Caki2 (cell line): Measurements from ENCODE around the gene OR52N5. TPM values are rescaled to one million over a fixed set of nuclear protein-coding genes. Genes with fewer than 3 reads are reported as not detected.

Experiments used
- DNase-seq: peaks from one replicate; pipeline ENCODE4 v3.0.0-alpha.2; 2015; ENCODE audit warnings: low read depth
- in situ Hi-C: cut with HindIII; loops from 2 replicates; pipeline ENCODE4 v1.10.0; 2016; ENCODE audit warnings: low sequenced_read_pairs, low pct_unique_long_range_greater_than_20kb, mixed read lengths
- total RNA-seq: library from RNA; depleted of rRNA; stranded (reverse); fragments of >200 nt; shearing (Covaris generic); gene quantifications from 2 replicates; pipeline ENCODE4 v1.2.3, GENCODE V29; 2014; ENCODE audit warnings: low replicate concordance; rRNA removed

The OR52N5 gene
- not detected in 2 replicates for total RNA-seq

- in situ Hi-C loops: no loop called here
- no peak for DNase-seq
Measured at GRCh38 chr11:5783255-5783654, at the start of gene OR52N5. OR52N5 (minus strand) TSS chr11:5783355; CDS start chr11:5778634, 4,721 bp downstream.

GRCh38 chr11:5831196-5831829, 48.2 kb upstream of the OR52N5 start:
- in situ Hi-C loops: no loop called here
- DNase-seq: no peak

- in situ Hi-C loops: no loop called here
- no peak for DNase-seq
Measured at GRCh38 chr11:5818245-5818886, 35.2 kb upstream of the OR52N5 start.

DNA sequence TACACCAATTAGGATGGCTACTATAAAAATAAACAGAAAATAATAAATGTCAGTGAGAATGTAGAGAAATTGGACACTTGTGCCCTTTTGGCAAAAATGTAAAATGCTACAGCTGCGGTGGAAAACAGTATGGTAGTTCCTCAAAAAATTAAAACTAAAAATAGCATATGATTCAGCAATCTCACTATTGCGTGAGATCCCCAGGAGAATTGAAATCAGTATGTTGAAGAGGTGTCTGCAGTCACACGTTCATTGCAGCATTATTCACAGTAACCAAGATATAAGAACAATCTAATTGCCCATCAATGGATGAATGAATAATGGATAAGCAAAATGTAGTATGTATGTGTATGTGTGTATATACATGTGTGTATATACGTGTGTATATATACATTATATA, 32.4 kb upstream of the OR52N5 start:
- in situ Hi-C loops: no loop called here
- DNase-seq: no peak

GRCh38 chr11:5809905-5810795, 27.0 kb upstream of the OR52N5 start:
- in situ Hi-C loops: no loop called here
- DNase-seq: no peak

GRCh38 chr11:5809122-5809519, 26.0 kb upstream of the OR52N5 start:
- in situ Hi-C loops: no loop called here
- no peak for DNase-seq

DNA sequence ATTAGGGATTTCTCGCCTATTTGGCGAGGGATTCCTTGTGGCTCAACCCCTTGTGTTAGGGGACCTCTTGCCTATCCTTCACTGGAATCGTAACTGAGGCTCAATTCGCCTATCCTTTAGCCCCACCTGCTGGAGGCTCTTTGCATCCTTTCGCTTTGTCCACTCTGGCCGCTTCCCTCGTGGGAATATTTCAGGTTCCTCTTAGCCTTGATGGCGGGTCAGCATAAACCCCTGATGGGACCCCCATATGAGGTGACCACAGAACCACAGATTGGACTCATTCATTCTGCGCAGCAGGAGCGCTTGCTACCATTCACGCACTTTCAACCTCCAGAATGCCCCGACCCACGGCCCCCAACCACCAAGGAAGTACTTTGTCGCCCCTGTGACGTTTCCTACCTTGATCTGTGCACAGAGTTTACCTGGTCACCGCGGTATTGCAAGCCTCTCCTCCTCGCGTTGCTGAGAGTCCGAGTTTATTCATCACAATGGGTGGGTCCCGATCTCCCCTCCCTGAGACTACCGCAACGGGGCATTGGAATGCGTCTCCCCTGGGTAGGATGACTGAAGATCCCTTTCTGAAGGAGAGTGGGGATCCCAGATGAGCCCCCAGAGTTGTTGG, 25.5 kb upstream of the OR52N5 start, which contains the start of gene OR52N2:
TSS of gene OR52N2 (plus strand) at position 425 of the 622 bp plus-strand sequence. CDS start 11,412 bp downstream, outside the sequence.
- in situ Hi-C loops: no loop called here
- peak; percentile 36 for DNase-seq

GRCh38 chr11:5807580-5807979, 24.4 kb upstream of the OR52N5 start:
- in situ Hi-C loops: no loop called here

DNA sequence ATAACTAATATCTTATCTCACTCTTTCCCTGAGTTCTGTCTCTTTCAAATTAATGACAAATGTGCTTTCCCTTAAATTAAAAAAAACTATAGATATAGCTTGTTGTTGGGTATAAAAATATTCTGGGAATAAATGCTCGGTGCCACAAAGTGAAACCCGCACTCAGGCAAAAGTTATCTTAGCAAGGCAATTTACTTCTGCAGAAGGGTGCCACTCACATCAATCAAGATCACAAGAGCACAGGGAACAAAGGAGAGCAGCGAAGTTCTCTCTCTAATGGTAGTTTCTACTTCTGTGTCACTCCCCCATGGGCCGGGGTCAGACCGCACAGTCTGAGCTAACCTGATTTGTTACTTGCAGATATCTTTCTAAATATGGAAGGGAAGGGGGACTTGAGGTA, 20.8 kb upstream of the OR52N5 start:
- DNase-seq: no peak
- in situ Hi-C loops: no loop called here

More at GRCh38 chr11:5807580-5807979, 24.4 kb upstream of the OR52N5 start:
- DNase-seq: no peak

DNA sequence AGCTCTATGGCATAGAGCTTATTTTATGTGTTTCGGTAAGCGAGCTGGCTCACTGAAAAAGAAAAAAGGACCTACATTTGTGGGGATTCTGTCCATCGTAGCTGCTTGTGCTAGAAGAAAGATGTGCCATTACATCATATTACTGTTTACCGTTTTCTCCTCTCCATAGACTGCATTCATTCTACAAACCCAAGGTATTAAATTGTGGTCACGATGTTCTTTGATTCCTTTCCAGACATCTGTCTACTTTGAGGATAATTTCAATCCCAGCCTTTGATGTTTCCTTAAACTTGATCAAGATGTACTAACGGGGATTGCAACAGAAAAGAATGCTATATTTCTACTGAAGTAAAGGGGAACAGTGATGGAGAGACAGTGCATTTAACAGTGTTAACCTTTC, 13.4 kb upstream of the OR52N5 start:
- no peak for DNase-seq
- in situ Hi-C loops: no loop called here

DNA sequence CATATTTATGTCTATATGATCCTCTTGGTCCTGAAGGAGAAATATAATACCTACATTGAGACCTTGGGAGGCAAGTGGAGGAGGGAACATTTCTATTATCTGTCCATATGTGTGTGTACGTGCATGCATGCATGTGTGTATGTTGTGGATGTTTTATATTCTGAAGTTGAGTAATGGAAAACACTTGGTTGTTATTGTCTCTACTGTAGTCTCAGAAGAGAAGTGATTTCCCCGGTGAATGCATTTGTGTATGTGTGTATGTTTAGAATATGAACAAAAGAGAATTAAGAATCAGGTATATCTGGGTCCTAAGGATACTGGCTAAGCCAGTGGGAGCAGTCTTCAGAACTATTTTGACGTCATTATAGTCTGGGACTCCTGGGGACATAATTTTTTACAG, 8.0 kb upstream of the OR52N5 start, which contains the start of gene OR52N1:
TSS of gene OR52N1 (minus strand) at position 101 of the 400 bp plus-strand sequence. CDS start 2,449 bp downstream, outside the sequence.
- DNase-seq: no peak
- in situ Hi-C loops: no loop called here

- DNase-seq: no peak
- in situ Hi-C loops: no loop called here
Measured at GRCh38 chr11:5767056-5767455, 16.1 kb downstream of the OR52N5 start.

DNA sequence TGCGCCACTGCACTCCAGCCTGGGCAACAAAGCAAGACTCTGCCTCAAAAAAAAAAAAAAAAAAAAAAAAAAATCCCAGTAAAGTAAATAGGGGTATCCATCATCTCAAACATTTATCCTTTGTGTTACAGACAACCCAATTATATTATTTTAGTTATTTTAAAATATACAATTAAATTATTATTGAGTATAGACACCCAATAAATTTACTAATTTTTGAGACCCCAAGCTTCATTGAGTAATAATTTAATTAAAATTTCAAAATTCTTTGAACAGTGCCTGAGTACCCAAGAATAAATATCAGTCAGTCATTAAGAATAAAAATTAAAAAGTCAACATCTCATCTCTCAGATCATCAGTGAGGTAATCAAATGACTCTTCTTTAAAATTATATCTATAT, 29.2 kb downstream of the OR52N5 start, which contains the start of gene OR52N4:
TSS of gene OR52N4 (plus strand) at position 301 of the 400 bp plus-strand sequence. CDS start 498 bp downstream, outside the sequence.
- no peak for DNase-seq
- in situ Hi-C loops: no loop called here

DNA sequence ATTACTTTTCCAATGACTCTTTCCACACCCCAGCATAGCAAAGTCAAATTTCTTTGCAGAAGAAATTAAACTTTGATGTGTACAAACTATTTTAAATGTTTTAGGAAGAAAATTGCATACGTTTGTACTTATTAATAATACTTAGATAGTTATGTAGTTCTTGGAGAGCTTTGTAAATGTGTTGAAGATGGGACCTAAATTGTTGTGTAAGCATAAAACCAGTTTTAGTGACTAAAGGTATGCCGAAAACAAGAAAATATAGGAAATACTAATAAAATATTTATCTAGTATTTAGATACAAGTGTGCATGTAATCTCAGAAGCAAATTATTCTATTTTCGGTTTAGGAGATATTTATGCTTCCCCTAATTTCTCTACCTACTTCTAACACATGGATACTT, 33.3 kb downstream of the OR52N5 start:
- in situ Hi-C loops: no loop called here
- no peak for DNase-seq

- no peak for DNase-seq
- in situ Hi-C loops: no loop called here
Measured at GRCh38 chr11:5746614-5747013, 36.5 kb downstream of the OR52N5 start.

GRCh38 chr11:5738431-5738830, 44.7 kb downstream of the OR52N5 start:
- no peak for DNase-seq
- in situ Hi-C loops: no loop called here

DNA sequence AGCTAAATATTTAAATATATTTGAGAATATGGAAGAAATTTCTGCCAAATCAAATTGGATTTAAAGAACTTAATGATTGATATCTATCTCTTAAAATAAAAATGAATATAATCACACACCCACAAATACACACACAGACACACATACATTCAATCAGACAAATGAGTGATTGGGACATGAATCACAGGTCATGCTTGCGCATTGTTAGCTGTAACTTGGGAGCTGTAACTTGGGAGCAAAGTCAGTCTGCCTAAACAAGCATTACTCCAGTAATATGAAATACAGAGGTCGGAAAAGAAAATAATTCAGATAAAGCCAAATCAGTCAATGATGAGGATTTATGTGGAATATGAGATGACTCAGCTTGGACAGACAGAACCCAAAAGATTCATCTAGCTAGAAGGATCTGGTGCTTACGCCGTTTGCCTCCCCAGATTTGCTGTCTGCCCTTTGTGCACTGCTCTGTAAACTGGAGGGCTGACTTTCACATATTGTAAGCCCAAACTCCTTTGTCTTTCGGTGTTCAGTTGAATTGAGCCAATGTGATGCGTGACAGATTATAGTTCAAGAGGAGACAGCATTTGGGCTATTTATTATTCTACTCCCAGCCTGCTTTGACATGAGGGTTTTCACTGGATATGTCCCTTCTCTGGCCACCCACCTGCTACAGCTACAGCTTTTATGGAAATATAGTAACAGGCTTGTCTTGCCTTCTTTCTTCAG, 45.3 kb downstream of the OR52N5 start:
- in situ Hi-C loops: no loop called here
- no peak for DNase-seq

- no peak for DNase-seq
- in situ Hi-C loops: no loop called here
Measured at GRCh38 chr11:5737091-5737490, 46.1 kb downstream of the OR52N5 start.
